ENCODE measurements around the gene S1PR2.

The S1PR2 gene

DNA sequence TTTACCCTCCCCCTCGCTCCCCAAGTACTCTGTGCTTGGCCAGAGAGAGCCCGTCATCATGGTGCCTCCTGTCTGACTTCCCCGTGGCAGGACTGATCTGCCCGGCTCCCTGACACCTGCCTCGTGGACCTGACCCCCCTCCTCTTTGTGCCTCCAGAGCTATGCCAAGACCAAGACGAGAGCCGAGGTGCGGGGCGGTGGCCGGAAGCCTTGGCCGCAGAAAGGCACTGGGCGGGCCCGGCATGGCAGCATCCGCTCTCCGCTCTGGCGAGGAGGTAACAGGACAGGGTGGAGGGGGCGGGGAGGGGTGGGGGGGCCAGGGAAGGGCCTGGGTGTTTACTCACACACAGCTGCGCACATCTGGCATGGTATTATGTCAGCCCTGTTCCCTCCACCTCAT is 25.4 kb upstream of the S1PR2 start:
- TF ChIP-seq GLIS3 (CRISPR knock-in tag; IDR thresholded peaks at IDR 0.05) (no peak), BACH2 (CRISPR knock-in tag; IDR thresholded peaks at IDR 0.05; ENCODE audit: borderline replicate concordance) (no peak), ZNF8 (CRISPR knock-in tag; IDR thresholded peaks at IDR 0.05) (no peak), PPARA (CRISPR knock-in tag; IDR thresholded peaks at IDR 0.05; ENCODE audit: borderline replicate concordance) (no peak), ZFP3 (CRISPR knock-in tag; IDR thresholded peaks at IDR 0.05) (no peak), ZNF70 (CRISPR knock-in tag; IDR thresholded peaks at IDR 0.05) (no peak), ISL1 (CRISPR knock-in tag; IDR thresholded peaks at IDR 0.05) (no peak), ZC3H10 (CRISPR knock-in tag; IDR thresholded peaks at IDR 0.05) (no peak), ARNTL (CRISPR knock-in tag; IDR thresholded peaks at IDR 0.05; ENCODE audit: borderline replicate concordance, low read depth) (no peak), TOX (CRISPR knock-in tag; IDR thresholded peaks at IDR 0.05; ENCODE audit: borderline replicate concordance) (no peak), ESRRG (CRISPR knock-in tag; IDR thresholded peaks at IDR 0.05) (no peak), CSDC2 (CRISPR knock-in tag; IDR thresholded peaks at IDR 0.05) (no peak), RARB (CRISPR knock-in tag; IDR thresholded peaks at IDR 0.05) (no peak), ZFP30 (CRISPR knock-in tag; IDR thresholded peaks at IDR 0.05) (no peak), ZNF565 (CRISPR knock-in tag; conservative IDR thresholded peaks at IDR 0.05; ENCODE audit: low read depth) (no peak)
- TF ChIP-seq, protein P1, sequence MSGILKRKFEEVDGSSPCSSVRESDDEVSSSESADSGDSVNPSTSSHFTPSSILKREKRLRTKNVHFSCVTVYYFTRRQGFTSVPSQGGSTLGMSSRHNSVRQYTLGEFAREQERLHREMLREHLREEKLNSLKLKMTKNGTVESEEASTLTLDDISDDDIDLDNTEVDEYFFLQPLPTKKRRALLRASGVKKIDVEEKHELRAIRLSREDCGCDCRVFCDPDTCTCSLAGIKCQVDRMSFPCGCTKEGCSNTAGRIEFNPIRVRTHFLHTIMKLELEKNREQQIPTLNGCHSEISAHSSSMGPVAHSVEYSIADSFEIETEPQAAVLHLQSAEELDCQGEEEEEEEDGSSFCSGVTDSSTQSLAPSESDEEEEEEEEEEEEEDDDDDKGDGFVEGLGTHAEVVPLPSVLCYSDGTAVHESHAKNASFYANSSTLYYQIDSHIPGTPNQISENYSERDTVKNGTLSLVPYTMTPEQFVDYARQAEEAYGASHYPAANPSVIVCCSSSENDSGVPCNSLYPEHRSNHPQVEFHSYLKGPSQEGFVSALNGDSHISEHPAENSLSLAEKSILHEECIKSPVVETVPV (CRISPR knock-in tag; IDR thresholded peaks at IDR 0.05), result no peak
- TF ChIP-seq, protein P2, sequence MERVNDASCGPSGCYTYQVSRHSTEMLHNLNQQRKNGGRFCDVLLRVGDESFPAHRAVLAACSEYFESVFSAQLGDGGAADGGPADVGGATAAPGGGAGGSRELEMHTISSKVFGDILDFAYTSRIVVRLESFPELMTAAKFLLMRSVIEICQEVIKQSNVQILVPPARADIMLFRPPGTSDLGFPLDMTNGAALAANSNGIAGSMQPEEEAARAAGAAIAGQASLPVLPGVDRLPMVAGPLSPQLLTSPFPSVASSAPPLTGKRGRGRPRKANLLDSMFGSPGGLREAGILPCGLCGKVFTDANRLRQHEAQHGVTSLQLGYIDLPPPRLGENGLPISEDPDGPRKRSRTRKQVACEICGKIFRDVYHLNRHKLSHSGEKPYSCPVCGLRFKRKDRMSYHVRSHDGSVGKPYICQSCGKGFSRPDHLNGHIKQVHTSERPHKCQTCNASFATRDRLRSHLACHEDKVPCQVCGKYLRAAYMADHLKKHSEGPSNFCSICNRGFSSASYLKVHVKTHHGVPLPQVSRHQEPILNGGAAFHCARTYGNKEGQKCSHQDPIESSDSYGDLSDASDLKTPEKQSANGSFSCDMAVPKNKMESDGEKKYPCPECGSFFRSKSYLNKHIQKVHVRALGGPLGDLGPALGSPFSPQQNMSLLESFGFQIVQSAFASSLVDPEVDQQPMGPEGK (CRISPR knock-in tag; IDR thresholded peaks at IDR 0.05; ENCODE audit: borderline replicate concordance), result no peak

GRCh38 chr19:10255358-10255757 is 24.2 kb upstream of the S1PR2 start:
- TF ChIP-seq, protein P3, sequence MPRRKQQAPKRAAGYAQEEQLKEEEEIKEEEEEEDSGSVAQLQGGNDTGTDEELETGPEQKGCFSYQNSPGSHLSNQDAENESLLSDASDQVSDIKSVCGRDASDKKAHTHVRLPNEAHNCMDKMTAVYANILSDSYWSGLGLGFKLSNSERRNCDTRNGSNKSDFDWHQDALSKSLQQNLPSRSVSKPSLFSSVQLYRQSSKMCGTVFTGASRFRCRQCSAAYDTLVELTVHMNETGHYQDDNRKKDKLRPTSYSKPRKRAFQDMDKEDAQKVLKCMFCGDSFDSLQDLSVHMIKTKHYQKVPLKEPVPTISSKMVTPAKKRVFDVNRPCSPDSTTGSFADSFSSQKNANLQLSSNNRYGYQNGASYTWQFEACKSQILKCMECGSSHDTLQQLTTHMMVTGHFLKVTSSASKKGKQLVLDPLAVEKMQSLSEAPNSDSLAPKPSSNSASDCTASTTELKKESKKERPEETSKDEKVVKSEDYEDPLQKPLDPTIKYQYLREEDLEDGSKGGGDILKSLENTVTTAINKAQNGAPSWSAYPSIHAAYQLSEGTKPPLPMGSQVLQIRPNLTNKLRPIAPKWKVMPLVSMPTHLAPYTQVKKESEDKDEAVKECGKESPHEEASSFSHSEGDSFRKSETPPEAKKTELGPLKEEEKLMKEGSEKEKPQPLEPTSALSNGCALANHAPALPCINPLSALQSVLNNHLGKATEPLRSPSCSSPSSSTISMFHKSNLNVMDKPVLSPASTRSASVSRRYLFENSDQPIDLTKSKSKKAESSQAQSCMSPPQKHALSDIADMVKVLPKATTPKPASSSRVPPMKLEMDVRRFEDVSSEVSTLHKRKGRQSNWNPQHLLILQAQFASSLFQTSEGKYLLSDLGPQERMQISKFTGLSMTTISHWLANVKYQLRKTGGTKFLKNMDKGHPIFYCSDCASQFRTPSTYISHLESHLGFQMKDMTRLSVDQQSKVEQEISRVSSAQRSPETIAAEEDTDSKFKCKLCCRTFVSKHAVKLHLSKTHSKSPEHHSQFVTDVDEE (CRISPR knock-in tag; IDR thresholded peaks at IDR 0.05), result no peak
- TF ChIP-seq TOX (CRISPR knock-in tag; IDR thresholded peaks at IDR 0.05; ENCODE audit: borderline replicate concordance) (no peak), ISL1 (CRISPR knock-in tag; IDR thresholded peaks at IDR 0.05) (no peak), GLIS3 (CRISPR knock-in tag; IDR thresholded peaks at IDR 0.05) (no peak), ZNF8 (CRISPR knock-in tag; IDR thresholded peaks at IDR 0.05) (no peak), RARB (CRISPR knock-in tag; IDR thresholded peaks at IDR 0.05) (no peak), ZC3H10 (CRISPR knock-in tag; IDR thresholded peaks at IDR 0.05) (no peak), TCF4 (CRISPR knock-in tag; IDR thresholded peaks at IDR 0.05; ENCODE audit: borderline replicate concordance) (no peak), CSDC2 (CRISPR knock-in tag; IDR thresholded peaks at IDR 0.05) (no peak), SNAI2 (CRISPR knock-in tag; IDR thresholded peaks at IDR 0.05) (no peak), ZNF565 (CRISPR knock-in tag; conservative IDR thresholded peaks at IDR 0.05; ENCODE audit: low read depth) (no peak), OSR1 (CRISPR knock-in tag; IDR thresholded peaks at IDR 0.05) (no peak), ZFP30 (CRISPR knock-in tag; IDR thresholded peaks at IDR 0.05) (no peak), ARNTL (CRISPR knock-in tag; IDR thresholded peaks at IDR 0.05; ENCODE audit: borderline replicate concordance, low read depth) (no peak), ZFP3 (CRISPR knock-in tag; IDR thresholded peaks at IDR 0.05) (no peak), ESRRG (CRISPR knock-in tag; IDR thresholded peaks at IDR 0.05) (no peak), BACH2 (CRISPR knock-in tag; IDR thresholded peaks at IDR 0.05; ENCODE audit: borderline replicate concordance) (no peak)
- TF ChIP-seq, protein P1 (CRISPR knock-in tag; IDR thresholded peaks at IDR 0.05), result no peak
- TF ChIP-seq, protein P4, sequence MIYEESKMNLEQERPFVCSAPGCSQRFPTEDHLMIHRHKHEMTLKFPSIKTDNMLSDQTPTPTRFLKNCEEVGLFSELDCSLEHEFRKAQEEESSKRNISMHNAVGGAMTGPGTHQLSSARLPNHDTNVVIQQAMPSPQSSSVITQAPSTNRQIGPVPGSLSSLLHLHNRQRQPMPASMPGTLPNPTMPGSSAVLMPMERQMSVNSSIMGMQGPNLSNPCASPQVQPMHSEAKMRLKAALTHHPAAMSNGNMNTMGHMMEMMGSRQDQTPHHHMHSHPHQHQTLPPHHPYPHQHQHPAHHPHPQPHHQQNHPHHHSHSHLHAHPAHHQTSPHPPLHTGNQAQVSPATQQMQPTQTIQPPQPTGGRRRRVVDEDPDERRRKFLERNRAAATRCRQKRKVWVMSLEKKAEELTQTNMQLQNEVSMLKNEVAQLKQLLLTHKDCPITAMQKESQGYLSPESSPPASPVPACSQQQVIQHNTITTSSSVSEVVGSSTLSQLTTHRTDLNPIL (CRISPR knock-in tag; IDR thresholded peaks at IDR 0.05; ENCODE audit: low read depth), result no peak
- TF ChIP-seq, protein P2 (CRISPR knock-in tag; IDR thresholded peaks at IDR 0.05; ENCODE audit: borderline replicate concordance), result no peak
- ATAC-seq, result no peak

More for the DNA sequence above, 25.4 kb upstream of the S1PR2 start:
- ATAC-seq, result no peak

All from SK-N-SH treated with all-trans-retinoic acid at 6 μM for 48 hours (cell line).